Activated CD8-positive, alpha-beta memory T cell treated with anti-CD3 and anti-CD28 coated beads, Interleukin-2, amount 50 U/mL, for 1 hour (primary cell): Measurements from ENCODE around the gene UBE2L5.
A peak's percentile ranks its signal among the peaks of the same experiment; 100 is the strongest.

Source experiments
- DNase-seq: peaks from one replicate; pipeline ENCODE4 v3.0.0-alpha.2; 2020; ENCODE audit errors: extremely low read depth

UBE2L5 gene

GRCh38 chr13:30422054-30422839, at the start of gene UBE2L5:
Gene UBE2L5, plus strand, starts transcription at chr13:30422493. Its CDS starts 5,498 bp downstream, at chr13:30427991.
- no peak for DNase-seq

GRCh38 chr13:30373727-30374126, 48.6 kb upstream of the UBE2L5 start:
- no peak for DNase-seq

- no peak for DNase-seq
Measured at GRCh38 chr13:30375265-30375835, 46.9 kb upstream of the UBE2L5 start.

- DNase-seq = peak; percentile 54
Measured at GRCh38 chr13:30376426-30377311, 45.6 kb upstream of the UBE2L5 start.

GRCh38 chr13:30377312-30377685, 45.0 kb upstream of the UBE2L5 start:
- no peak for DNase-seq

GRCh38 chr13:30378191-30378590, 44.1 kb upstream of the UBE2L5 start:
- DNase-seq = no peak

GRCh38 chr13:30381049-30381448, 41.2 kb upstream of the UBE2L5 start:
- no peak for DNase-seq

GRCh38 chr13:30382836-30383525, 39.3 kb upstream of the UBE2L5 start:
- no peak for DNase-seq

GRCh38 chr13:30388406-30389283, 33.6 kb upstream of the UBE2L5 start:
- DNase-seq = no peak

GRCh38 chr13:30391956-30392680, 30.2 kb upstream of the UBE2L5 start:
- DNase-seq = no peak

- no peak for DNase-seq
Measured at GRCh38 chr13:30392681-30393045, 29.6 kb upstream of the UBE2L5 start.

- no peak for DNase-seq
Measured at GRCh38 chr13:30394751-30395191, 27.5 kb upstream of the UBE2L5 start.

GRCh38 chr13:30395192-30396158, 26.8 kb upstream of the UBE2L5 start:
- no peak for DNase-seq

- DNase-seq = no peak
Measured at GRCh38 chr13:30396434-30397075, 25.7 kb upstream of the UBE2L5 start.

GRCh38 chr13:30398601-30399072, 23.7 kb upstream of the UBE2L5 start:
- DNase-seq = no peak

GRCh38 chr13:30400376-30400775, 21.9 kb upstream of the UBE2L5 start:
- no peak for DNase-seq

- DNase-seq = no peak
Measured at GRCh38 chr13:30401347-30401746, 20.9 kb upstream of the UBE2L5 start.

- DNase-seq = no peak
Measured at GRCh38 chr13:30403456-30403855, 18.8 kb upstream of the UBE2L5 start.
